SK-N-SH (cell line): Measurements from ENCODE around the gene SEPTIN11. TPM values are rescaled to one million over a fixed set of nuclear protein-coding genes. Genes with fewer than 3 reads are reported as not detected.

ENCODE experiments used
- CTCF ChIA-PET: fragments of 300-600, 350-600 bp; formaldehyde crosslinking; extraction: SDS; loops from one replicate; lab custom pipeline; 2021; lab: Yijun Ruan, JAX
- POLR2A ChIA-PET: fragments of 350-600 bp; sonication (Branson Sonifier 250); formaldehyde crosslinking; extraction: SDS; loops from one replicate; lab custom pipeline; 2020; ENCODE audit warnings: antibody characterized with exemption, inconsistent platforms; lab: Yijun Ruan, JAX
- DNase-seq: peaks from one replicate; pipeline ENCODE4 v3.0.0; 2012
- H2AFZ ChIP-seq: fragments of 200-600 bp; sonication (generic); 2 replicates; pipeline ENCODE4 v1.8.1; 2016; ENCODE audit warnings: antibody characterized with exemption, mild to moderate bottlenecking, low read depth
- H3F3A ChIP-seq: fragments of 200-600 bp; sonication (generic); replicated peaks from 2 replicates; pipeline ENCODE3; 2016; ENCODE audit warnings: antibody characterized with exemption, mild to moderate bottlenecking; ENCODE audit not compliant: insufficient read depth
- H3K27ac ChIP-seq, 2 experiments: fragments of 200-500 bp in 1 of 2; fragments of 200-600 bp in 1 of 2; sonication (Bioruptor generic) in 1 of 2; sonication (generic), shearing (Covaris generic) in 1 of 2; 2 replicates each; pipeline versions ENCODE4 v1.5.1 to v1.6.1; 2014 to 2016; ENCODE audit warnings: low read depth in 2 of 2, inconsistent platforms in 1 of 2, low read length in 1 of 2, mild to moderate bottlenecking in 1 of 2, mixed read lengths in 1 of 2
- H3K27me3 ChIP-seq: fragments of 200-600 bp; sonication (generic), shearing (Covaris generic); 2 replicates; pipeline ENCODE4 v1.6.1; 2016; ENCODE audit warnings: mixed run types; ENCODE audit not compliant: insufficient read depth
- H3K36me3 ChIP-seq, 2 experiments: fragments of 200-500 bp in 1 of 2; fragments of 200-600 bp in 1 of 2; sonication (Bioruptor generic) in 1 of 2; sonication (generic) in 1 of 2; replicated peaks in 1 of 2; 2 replicates each; pipeline versions ENCODE3 to v1.5.1; 2014 to 2016; ENCODE audit warnings: low read length in 1 of 2, mild to moderate bottlenecking in 1 of 2; ENCODE audit not compliant: insufficient read depth in 2 of 2, control insufficient read depth in 1 of 2
- H3K4me1 ChIP-seq, 2 experiments: fragments of 200-500 bp in 1 of 2; fragments of 200-600 bp in 1 of 2; sonication (Bioruptor generic) in 1 of 2; sonication (generic), shearing (Covaris generic) in 1 of 2; 2 replicates each; pipeline versions ENCODE4 v1.5.1 to v1.6.1; 2014 to 2016; ENCODE audit warnings: low read depth in 1 of 2, low read length in 1 of 2, mixed run types in 1 of 2; ENCODE audit not compliant: insufficient read depth in 2 of 2, control insufficient read depth in 1 of 2
- H3K4me2 ChIP-seq: fragments of 200-600 bp; sonication (generic), shearing (Covaris generic); 2 replicates; pipeline ENCODE4 v1.6.1; 2017; ENCODE audit warnings: mixed run types
- H3K4me3 ChIP-seq, 2 experiments: fragments of 200-500 bp in 1 of 2; fragments of 200-600 bp in 1 of 2; sonication (Bioruptor generic) in 1 of 2; sonication (generic), shearing (Covaris generic) in 1 of 2; 2 replicates each; pipeline versions ENCODE4 v1.5.1 to v1.8.1; 2014 to 2016; ENCODE audit warnings: low read depth in 2 of 2, inconsistent platforms in 1 of 2, low read length in 1 of 2, mild to moderate bottlenecking in 1 of 2, mixed read lengths in 1 of 2, moderate library complexity in 1 of 2
- H3K79me2 ChIP-seq: fragments of 200-600 bp; sonication (generic); 2 replicates; pipeline ENCODE4 v1.8.1; 2017; ENCODE audit warnings: mild to moderate bottlenecking; ENCODE audit not compliant: insufficient read depth
- H3K9ac ChIP-seq: fragments of 200-600 bp; sonication (generic); 2 replicates; pipeline ENCODE4 v1.6.1; 2017; ENCODE audit warnings: mixed run types
- H3K9me2 ChIP-seq: fragments of 200-600 bp; sonication (generic); 2 replicates; pipeline ENCODE4 v1.6.1; 2017; ENCODE audit warnings: mixed run types
- H3K9me3 ChIP-seq: fragments of 200-600 bp; sonication (generic); 2 replicates; pipeline ENCODE4 v1.6.1; 2017; ENCODE audit warnings: mixed run types, mild to moderate bottlenecking, moderate library complexity
- H4K20me1 ChIP-seq: fragments of 200-600 bp; sonication (generic); 2 replicates; pipeline ENCODE4 v1.6.1; 2017; ENCODE audit warnings: mild to moderate bottlenecking, mixed run types; ENCODE audit not compliant: insufficient read depth
- CHD2 ChIP-seq: fragments of 150-350 bp; IDR thresholded peaks from 2 replicates; pipeline ENCODE4 v1.6.1; 2018; ENCODE audit warnings: low read length; ENCODE audit not compliant: partially characterized antibody
- CTCF ChIP-seq: fragments of 200-600 bp; sonication (generic); IDR thresholded peaks from 2 replicates; pipeline ENCODE4 v1.6.1; 2017; ENCODE audit warnings: antibody characterized with exemption, mild to moderate bottlenecking, moderate library complexity
- ELF1 ChIP-seq: IDR thresholded peaks from 2 replicates; pipeline ENCODE4 v1.4.0; 2012
- EP300 ChIP-seq, 2 experiments: IDR thresholded peaks; 2 replicates each; pipeline versions ENCODE4 v1.4.0 to v1.6.1; 2012; ENCODE audit warnings: borderline replicate concordance in 1 of 2, low read depth in 1 of 2, low read length in 1 of 2
- EZH2phosphoT487 ChIP-seq: fragments of 200-600 bp; sonication (generic); IDR thresholded peaks from 2 replicates; pipeline ENCODE4 v1.6.1; 2017; ENCODE audit warnings: low read depth, mixed run types, mild to moderate bottlenecking, antibody characterized with exemption, moderate library complexity, borderline replicate concordance
- FOSL2 ChIP-seq: IDR thresholded peaks from 2 replicates; pipeline ENCODE4 v1.4.0; 2012; ENCODE audit warnings: low read depth, mild to moderate bottlenecking, moderate library complexity, borderline replicate concordance
- FOXJ3 ChIP-seq: sonication (generic); formaldehyde crosslinking; IDR thresholded peaks from 2 replicates; pipeline ENCODE4 v1.5.1; 2020; ENCODE audit warnings: mild to moderate bottlenecking, missing genetic modification reagents
- FOXM1 ChIP-seq: IDR thresholded peaks from 2 replicates; pipeline ENCODE4 v1.4.0; 2012; ENCODE audit warnings: low read depth, mild to moderate bottlenecking
- GABPA ChIP-seq: IDR thresholded peaks from 2 replicates; pipeline ENCODE4 v1.4.0; 2012; ENCODE audit warnings: low read depth, mild to moderate bottlenecking
- GATA2 ChIP-seq: sonication (generic); formaldehyde crosslinking; IDR thresholded peaks from 2 replicates; pipeline ENCODE4 v1.5.0; 2020; ENCODE audit warnings: mild to moderate bottlenecking, missing genetic modification reagents
- IRF3 ChIP-seq: fragments of 150-350 bp; IDR thresholded peaks from 2 replicates; pipeline ENCODE4 v1.6.1; 2016; ENCODE audit warnings: mild to moderate bottlenecking, low read depth, low read length
- MXI1 ChIP-seq: IDR thresholded peaks from 2 replicates; pipeline ENCODE4 v1.6.1; 2012; ENCODE audit warnings: mild to moderate bottlenecking, low read depth, low read length, improper control_type of control experiment
- NRF1 ChIP-seq: IDR thresholded peaks from 2 replicates; pipeline ENCODE4 v1.6.1; 2012; ENCODE audit warnings: low read depth, mild to moderate bottlenecking, low read length
- RCOR1 ChIP-seq: fragments of 150-350 bp; IDR thresholded peaks from 2 replicates; pipeline ENCODE4 v1.6.1; 2017; ENCODE audit warnings: antibody characterized with exemption, low read length
- REST ChIP-seq: IDR thresholded peaks from 2 replicates; pipeline ENCODE4 v1.6.1; 2012; ENCODE audit warnings: mild to moderate bottlenecking, low read depth, low read length, moderate library complexity
- RXRA ChIP-seq: IDR thresholded peaks from 2 replicates; pipeline ENCODE4 v1.4.0; 2012; ENCODE audit warnings: low read depth, mild to moderate bottlenecking, borderline replicate concordance
- TEAD4 ChIP-seq: IDR thresholded peaks from 2 replicates; pipeline ENCODE4 v1.4.0; 2012; ENCODE audit warnings: mild to moderate bottlenecking, borderline replicate concordance; ENCODE audit not compliant: insufficient read depth
- USF2 ChIP-seq: fragments of 150-350 bp; IDR thresholded peaks from 2 replicates; pipeline ENCODE4 v1.6.1; 2017; ENCODE audit warnings: antibody characterized with exemption, low read length, low read depth, borderline replicate concordance
- WGBS: methylation state at CpG from one replicate; pipeline ENCODE4 v1.1.6; 2017; ENCODE audit warnings: low lambda C conversion rate; 5-methylcytosine and 5-hydroxymethylcytosine counted together
- polyA plus RNA-seq, 3 experiments: library from polyadenylated mRNA; depleted of rRNA; stranded (reverse); fragments of >200 nt; gene quantifications; 2 replicates each; pipeline ENCODE4 v1.2.3, GENCODE V29; 2012

Gene SEPTIN11
- polyA plus RNA-seq, 1 of the 3 experiments (the other 2 are of a cell fraction): 47.4 TPM

DNA sequence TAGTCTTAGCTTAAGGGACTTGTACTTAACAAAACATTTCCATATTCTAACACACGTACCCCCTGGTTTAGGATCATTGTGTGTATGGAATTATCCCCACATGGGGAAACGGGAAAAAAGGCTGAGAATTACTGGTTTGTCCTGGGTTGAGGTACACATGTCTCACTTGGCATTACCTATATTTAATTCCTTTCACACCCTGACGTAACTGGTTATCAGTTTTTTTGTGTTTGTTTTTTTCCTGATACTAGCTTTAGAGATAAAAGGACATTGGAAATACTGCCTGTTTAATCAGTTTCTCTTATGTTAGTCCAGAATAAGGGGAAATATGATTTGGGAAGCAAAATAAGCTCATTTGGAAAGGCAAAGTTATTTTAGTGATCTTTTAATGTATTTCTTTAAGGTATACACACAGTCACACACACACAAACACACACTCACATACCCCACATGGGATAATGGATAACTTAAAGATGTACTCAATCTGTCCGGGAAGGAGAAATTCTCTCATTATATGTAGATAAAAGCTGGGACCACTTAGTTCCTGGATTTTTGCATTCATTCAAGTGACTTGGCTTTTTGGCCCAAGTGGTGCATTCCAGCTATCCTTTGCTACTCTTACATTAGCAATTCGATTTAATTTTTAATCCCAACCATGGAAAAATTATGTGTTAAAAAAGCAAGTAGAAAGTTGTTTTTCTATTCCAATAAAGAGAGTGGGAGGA, 13.0 kb downstream of the SEPTIN11 start:
- Histone ChIP-seq H3K27ac (no peak overlapping the region; a peak in 1 of 4 replicates), H3K27me3 (no peaks in the 10 kb centered on the region), H3K9ac (no peak overlapping the region), H2AFZ (no peak overlapping the region), H3K4me3 (no peak overlapping the region), H3K36me3 (peaks cover 8 to 18% of the 10 kb centered on the region in 2 experiments), H3K4me2 (no peak overlapping the region), H3K9me2 (no peaks in the 10 kb centered on the region), H3K9me3 (no peaks in the 10 kb centered on the region), H3K79me2 (peaks cover 98% of the 10 kb centered on the region), H3F3A (no peaks in the 10 kb centered on the region), H3K4me1 (no peaks in the 10 kb centered on the region; a peak in 1 of 4 replicates), H4K20me1 (peaks cover 81% of the 10 kb centered on the region)
- no peak for TF ChIP-seq EZH2phosphoT487
- TF ChIP-seq GABPA: no peak
- no peak for TF ChIP-seq FOXJ3
- TF ChIP-seq ELF1: no peak
- TF ChIP-seq TEAD4: no peak
- no peak for TF ChIP-seq FOXM1
- no peak for TF ChIP-seq GATA2
- TF ChIP-seq RCOR1: no peak
- no peak for TF ChIP-seq EP300 (IDR thresholded peaks at IDR 0.05; ENCODE audit: borderline replicate concordance in 1 of 2, low read depth in 1 of 2, low read length in 1 of 2)
- TF ChIP-seq MXI1: no peak
- no peak for TF ChIP-seq CTCF
- TF ChIP-seq USF2: no peak
- no peak for TF ChIP-seq REST
- TF ChIP-seq RXRA: no peak
- TF ChIP-seq IRF3: no peak
- no peak for TF ChIP-seq CHD2
- no peak for TF ChIP-seq FOSL2
- TF ChIP-seq NRF1: no peak
- 91% methylated on average over 5 of the region's 5 CpGs for WGBS
- ChIA-PET CTCF (interaction anchor here (0.8 kb wide), 1 partner anchor 532 kb away, joined by 3 read pairs; no protein-coding TSS in a partner anchor), POLR2A (no interaction called here)
- DNase-seq: no peak
